Measurements from ENCODE around the gene DEK. TPM values are rescaled to one million over a fixed set of nuclear protein-coding genes. Genes with fewer than 3 reads are reported as not detected.
A peak's percentile ranks its signal among the peaks of the same experiment; 100 is the strongest.

The DEK gene
- total and polyA plus RNA-seq, 8 donors = 13.8 to 34.1 (median 26.0) TPM

DNA sequence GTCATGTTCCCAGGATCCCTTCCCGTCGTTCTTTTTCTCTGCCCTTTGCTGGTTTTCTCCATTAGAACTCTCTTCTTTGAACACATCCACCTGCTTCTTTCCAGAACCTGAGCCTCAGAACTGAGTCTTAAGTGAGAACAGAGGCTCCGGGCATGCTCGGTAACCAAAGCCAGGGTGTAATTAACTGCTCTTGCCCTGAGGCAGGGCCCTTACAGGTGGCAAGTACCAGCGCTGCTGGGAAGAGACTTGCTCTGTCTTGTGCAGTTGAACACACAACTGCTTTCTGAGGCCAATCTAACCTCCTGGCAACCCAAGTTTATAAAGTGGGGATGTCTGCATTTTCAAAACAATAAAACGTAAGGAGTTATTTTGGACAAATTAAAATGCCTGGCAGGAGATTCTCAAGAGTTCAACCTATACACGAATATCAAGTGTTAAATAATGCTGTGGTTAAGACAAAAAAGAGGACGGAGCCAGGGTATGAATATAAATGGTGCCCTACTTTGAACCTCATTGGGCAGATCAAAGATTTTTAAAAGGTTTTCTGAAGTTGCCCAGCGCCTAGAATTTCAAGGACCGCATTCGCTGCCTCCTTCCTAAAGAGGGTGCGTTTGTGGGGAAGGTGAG, 12.4 kb upstream of the DEK start:
- peaks cover 0 to 4% (median 0%) of the 10 kb centered on the region in 4 donors for H3K27me3 ChIP-seq
- H3K36me3 ChIP-seq = no peaks in the 10 kb centered on the region
- intact Hi-C loops (cut with DNase I) = no loop called here
- peak overlapping the region in 3 of 4 donors; percentile 15 to 46 (median 26) for H3K4me3 ChIP-seq
- TF ChIP-seq, protein P1, sequence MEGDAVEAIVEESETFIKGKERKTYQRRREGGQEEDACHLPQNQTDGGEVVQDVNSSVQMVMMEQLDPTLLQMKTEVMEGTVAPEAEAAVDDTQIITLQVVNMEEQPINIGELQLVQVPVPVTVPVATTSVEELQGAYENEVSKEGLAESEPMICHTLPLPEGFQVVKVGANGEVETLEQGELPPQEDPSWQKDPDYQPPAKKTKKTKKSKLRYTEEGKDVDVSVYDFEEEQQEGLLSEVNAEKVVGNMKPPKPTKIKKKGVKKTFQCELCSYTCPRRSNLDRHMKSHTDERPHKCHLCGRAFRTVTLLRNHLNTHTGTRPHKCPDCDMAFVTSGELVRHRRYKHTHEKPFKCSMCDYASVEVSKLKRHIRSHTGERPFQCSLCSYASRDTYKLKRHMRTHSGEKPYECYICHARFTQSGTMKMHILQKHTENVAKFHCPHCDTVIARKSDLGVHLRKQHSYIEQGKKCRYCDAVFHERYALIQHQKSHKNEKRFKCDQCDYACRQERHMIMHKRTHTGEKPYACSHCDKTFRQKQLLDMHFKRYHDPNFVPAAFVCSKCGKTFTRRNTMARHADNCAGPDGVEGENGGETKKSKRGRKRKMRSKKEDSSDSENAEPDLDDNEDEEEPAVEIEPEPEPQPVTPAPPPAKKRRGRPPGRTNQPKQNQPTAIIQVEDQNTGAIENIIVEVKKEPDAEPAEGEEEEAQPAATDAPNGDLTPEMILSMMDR (IDR thresholded peaks at IDR 0.05) = no peak
- 41 to 42% methylated on average over 12 of the region's 12 CpGs for WGBS, 2 donors
- H3K9me3 ChIP-seq = no peaks in the 10 kb centered on the region
- ATAC-seq = no peak
- no peak for DNase-seq
- H3K27ac ChIP-seq = no peak overlapping the region
- no peak for FAIRE-seq
- peaks cover 0 to 4% (median 0%) of the 10 kb centered on the region in 3 donors for H3K4me1 ChIP-seq

GRCh38 chr6:18270216-18270615, 5.9 kb upstream of the DEK start:
- peak overlapping the region in 3 of 4 donors; percentile 20 to 48 (median 35) for H3K27ac ChIP-seq
- WGBS, 2 donors = 81 to 86% methylated on average over 4 of the region's 4 CpGs

DNA sequence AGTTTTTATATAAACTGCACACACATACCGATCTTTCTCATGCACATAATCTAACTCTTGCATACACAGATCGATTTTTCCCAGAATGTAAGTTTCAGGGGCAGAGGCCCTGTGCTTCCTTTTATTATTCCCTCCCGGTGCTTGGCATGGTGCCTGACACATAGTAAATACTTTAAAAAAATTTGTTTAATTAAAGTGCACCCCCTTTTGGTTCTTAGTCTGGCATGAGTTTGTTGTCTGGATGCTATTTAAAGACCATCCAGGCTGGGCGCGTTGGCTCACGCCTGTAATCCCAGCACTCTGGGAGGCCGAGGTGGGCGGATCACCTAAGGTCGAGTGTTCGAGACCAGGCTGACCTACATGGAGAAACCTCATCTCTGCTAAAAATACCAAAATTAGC, 5.4 kb upstream of the DEK start:
- Histone ChIP-seq H3K27me3 (no peaks in the 10 kb centered on the region), H3K4me3 (no peak overlapping the region), H3K9me3 (no peaks in the 10 kb centered on the region), H3K27ac (peak overlapping the region in 3 of 4 donors; percentile 20 to 48 (median 35)), H3K36me3 (no peaks in the 10 kb centered on the region), H3K4me1 (peaks cover 0 to 10% (median 0%) of the 10 kb centered on the region in 3 donors)
- peak in 5 of 6 donors; percentile 33 to 64 (median 52) for DNase-seq
- FAIRE-seq = no peak
- peak; percentile 35 to 67 (median 64) for ATAC-seq
- 13% methylated on average over 10 of the region's 10 CpGs for WGBS, 2 donors
- intact Hi-C loops (cut with DNase I) = no loop called here
- TF ChIP-seq, protein P1 (IDR thresholded peaks at IDR 0.05) = no peak

More at GRCh38 chr6:18270216-18270615, 5.9 kb upstream of the DEK start:
- Histone ChIP-seq H3K9me3 (no peaks in the 10 kb centered on the region), H3K36me3 (no peaks in the 10 kb centered on the region), H3K27me3 (no peaks in the 10 kb centered on the region), H3K4me3 (no peak overlapping the region), H3K4me1 (peaks cover 0 to 10% (median 0%) of the 10 kb centered on the region in 3 donors)
- FAIRE-seq = no peak
- DNase-seq = no peak
- TF ChIP-seq, protein P1 (IDR thresholded peaks at IDR 0.05) = no peak
- intact Hi-C loops (cut with DNase I) = no loop called here
- no peak for ATAC-seq

DNA sequence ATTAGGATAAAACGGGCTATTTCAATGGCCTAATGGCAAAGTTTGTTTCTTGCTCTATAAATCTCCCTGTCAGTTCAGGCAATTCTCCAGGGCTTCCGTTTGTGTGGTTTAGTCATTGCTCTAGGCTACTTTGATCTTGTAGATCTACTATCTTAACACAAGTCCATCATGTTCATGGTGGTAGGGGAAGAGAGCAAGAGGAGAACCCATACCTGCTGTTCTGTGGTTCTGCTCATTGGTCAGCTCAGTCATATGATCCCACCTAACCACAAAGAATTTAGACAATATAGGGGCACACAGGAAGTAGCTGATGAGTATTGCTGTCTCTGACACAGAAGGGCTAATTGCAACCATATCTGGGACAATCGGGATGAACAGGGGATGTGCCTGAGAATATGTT, 4.9 kb upstream of the DEK start:
- DNase-seq (no peak), ATAC-seq (peak in 2 of 4 donors; percentile 15 to 22), FAIRE-seq (no peak)
- intact Hi-C loops (cut with DNase I) = no loop called here
- Histone ChIP-seq H3K27me3 (no peaks in the 10 kb centered on the region), H3K27ac (peak overlapping the region in 3 of 4 donors; percentile 20 to 48 (median 35)), H3K4me3 (no peak overlapping the region), H3K9me3 (no peaks in the 10 kb centered on the region), H3K4me1 (peaks cover 0 to 10% (median 0%) of the 10 kb centered on the region in 3 donors), H3K36me3 (no peaks in the 10 kb centered on the region)
- TF ChIP-seq, protein P1 (IDR thresholded peaks at IDR 0.05) = no peak
- 11% methylated on average over 3 of the region's 3 CpGs for WGBS, 2 donors

DNA sequence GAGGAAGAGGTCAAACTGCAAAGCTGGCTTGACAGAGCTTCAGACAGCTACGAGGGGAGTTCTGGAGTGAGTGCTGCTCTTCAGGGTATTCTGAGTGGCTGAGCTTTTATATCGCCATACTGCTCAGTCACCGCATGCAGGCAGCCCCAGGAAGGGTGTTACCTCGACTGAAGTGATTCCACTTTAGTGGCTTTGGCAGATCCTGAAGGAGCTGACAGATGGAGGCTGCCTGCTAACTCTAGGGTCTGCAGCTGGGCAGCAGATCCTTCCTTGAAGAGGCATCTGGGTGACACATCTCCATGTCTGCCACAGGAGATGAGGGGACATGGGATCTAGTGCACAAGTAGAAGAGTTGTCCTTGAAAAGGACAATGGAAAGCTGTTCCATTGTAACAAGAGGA, 3.7 kb upstream of the DEK start:
- TF ChIP-seq, protein P1 (IDR thresholded peaks at IDR 0.05) = no peak
- peaks cover 0 to 10% (median 0%) of the 10 kb centered on the region in 3 donors for H3K4me1 ChIP-seq
- no peak overlapping the region for H3K4me3 ChIP-seq
- no peaks in the 10 kb centered on the region for H3K9me3 ChIP-seq
- DNase-seq (no peak), ATAC-seq (no peak), FAIRE-seq (no peak)
- intact Hi-C loops (cut with DNase I) = no loop called here
- no peak overlapping the region for H3K27ac ChIP-seq
- H3K36me3 ChIP-seq = no peaks in the 10 kb centered on the region
- H3K27me3 ChIP-seq = no peaks in the 10 kb centered on the region
- 86 to 95% methylated on average over 4 of the region's 4 CpGs for WGBS, 2 donors

All from pancreas (tissue), 10 donors.